Measurements from ENCODE around the gene ZBTB34.

DNA sequence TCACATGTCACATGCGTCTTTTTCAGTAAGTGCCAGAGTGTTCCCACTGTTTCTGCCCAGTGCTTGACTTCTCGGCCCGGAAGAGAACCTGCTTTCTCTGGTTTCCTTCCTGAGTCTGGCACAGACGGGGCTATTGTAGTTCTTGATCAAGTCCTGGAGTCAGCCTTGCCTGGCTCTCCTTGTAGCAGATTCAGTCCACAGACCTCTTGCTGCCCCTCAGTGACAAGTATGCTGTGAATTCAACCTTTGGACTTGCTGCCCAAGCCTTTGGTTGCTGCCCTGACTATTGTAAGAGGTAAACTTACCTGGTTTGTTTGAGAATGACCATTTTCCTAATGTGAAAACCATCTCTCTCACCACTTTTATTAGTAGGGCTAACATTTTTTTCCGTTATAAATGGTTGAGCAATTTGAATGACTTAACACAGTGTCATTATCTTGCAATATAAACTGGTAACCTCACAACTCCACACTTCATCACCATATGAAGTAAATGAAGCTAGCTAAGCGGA lies 24.7 kb downstream of the ZBTB34 start:
- TF ChIP-seq, protein P1, sequence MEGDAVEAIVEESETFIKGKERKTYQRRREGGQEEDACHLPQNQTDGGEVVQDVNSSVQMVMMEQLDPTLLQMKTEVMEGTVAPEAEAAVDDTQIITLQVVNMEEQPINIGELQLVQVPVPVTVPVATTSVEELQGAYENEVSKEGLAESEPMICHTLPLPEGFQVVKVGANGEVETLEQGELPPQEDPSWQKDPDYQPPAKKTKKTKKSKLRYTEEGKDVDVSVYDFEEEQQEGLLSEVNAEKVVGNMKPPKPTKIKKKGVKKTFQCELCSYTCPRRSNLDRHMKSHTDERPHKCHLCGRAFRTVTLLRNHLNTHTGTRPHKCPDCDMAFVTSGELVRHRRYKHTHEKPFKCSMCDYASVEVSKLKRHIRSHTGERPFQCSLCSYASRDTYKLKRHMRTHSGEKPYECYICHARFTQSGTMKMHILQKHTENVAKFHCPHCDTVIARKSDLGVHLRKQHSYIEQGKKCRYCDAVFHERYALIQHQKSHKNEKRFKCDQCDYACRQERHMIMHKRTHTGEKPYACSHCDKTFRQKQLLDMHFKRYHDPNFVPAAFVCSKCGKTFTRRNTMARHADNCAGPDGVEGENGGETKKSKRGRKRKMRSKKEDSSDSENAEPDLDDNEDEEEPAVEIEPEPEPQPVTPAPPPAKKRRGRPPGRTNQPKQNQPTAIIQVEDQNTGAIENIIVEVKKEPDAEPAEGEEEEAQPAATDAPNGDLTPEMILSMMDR (IDR thresholded peaks at IDR 0.05), result no peak
- TF ChIP-seq POLR2A (IDR thresholded peaks at IDR 0.05), result no peak
